ENCODE data around the gene HNRNPR.
A peak's percentile ranks its signal among the peaks of the same experiment; 100 is the strongest.

The HNRNPR gene

DNA sequence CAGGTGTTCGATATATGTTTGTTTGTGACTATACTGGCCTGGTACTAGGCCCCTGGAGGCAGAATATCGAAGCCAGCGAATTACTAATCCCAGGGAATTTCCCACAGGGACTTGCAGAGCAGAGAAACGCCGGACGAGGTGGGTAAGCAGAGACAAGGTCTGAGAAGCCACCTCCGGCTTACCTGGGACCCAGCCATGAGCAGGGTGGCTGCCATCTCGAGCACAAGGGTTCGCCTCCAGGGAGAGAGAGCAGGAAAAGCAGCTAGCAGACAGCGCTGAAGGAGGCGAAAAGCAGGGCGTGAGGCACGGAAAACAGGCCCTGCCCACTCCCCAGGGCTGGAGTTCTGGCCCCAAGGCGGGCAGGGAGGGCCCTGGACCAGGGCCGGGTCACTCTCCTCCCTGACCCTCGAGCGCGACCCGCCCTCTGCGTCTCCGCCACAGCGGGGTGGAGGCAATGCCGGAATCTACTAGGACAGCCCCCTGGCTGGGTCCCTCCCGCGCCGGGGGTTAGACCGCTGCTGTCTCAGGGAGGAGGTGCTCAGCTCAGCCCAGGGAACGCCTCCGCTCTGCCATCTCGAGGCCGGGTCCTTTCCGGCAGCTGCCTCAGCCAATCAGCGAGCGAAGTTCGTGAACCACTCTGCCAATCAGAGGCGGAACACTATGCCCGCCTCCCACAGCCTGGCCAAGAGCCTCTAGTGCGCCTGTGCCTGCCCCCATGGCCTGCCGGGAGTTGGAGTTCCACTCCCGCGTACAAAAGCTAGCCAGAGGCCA is 23.9 kb upstream of the HNRNPR start:
- DNase-seq (ENCODE audit: low read depth) = peak; percentile 96
- H3K4me3 ChIP-seq (ENCODE audit: low read length) = peak overlapping the region; percentile 100
- TF ChIP-seq, protein P1, sequence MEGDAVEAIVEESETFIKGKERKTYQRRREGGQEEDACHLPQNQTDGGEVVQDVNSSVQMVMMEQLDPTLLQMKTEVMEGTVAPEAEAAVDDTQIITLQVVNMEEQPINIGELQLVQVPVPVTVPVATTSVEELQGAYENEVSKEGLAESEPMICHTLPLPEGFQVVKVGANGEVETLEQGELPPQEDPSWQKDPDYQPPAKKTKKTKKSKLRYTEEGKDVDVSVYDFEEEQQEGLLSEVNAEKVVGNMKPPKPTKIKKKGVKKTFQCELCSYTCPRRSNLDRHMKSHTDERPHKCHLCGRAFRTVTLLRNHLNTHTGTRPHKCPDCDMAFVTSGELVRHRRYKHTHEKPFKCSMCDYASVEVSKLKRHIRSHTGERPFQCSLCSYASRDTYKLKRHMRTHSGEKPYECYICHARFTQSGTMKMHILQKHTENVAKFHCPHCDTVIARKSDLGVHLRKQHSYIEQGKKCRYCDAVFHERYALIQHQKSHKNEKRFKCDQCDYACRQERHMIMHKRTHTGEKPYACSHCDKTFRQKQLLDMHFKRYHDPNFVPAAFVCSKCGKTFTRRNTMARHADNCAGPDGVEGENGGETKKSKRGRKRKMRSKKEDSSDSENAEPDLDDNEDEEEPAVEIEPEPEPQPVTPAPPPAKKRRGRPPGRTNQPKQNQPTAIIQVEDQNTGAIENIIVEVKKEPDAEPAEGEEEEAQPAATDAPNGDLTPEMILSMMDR (conservative IDR thresholded peaks at IDR 0.05; ENCODE audit: low read depth, low read length) = no peak

GRCh38 chr1:23367451-23367790 is 23.3 kb upstream of the HNRNPR start:
- H3K4me3 ChIP-seq (ENCODE audit: low read length) = peak overlapping the region; percentile 100
- TF ChIP-seq, protein P1 (conservative IDR thresholded peaks at IDR 0.05; ENCODE audit: low read depth, low read length) = no peak
- DNase-seq (ENCODE audit: low read depth) = no peak

- TF ChIP-seq, protein P1 (conservative IDR thresholded peaks at IDR 0.05; ENCODE audit: low read depth, low read length) = no peak
- no peak overlapping the region for H3K4me3 ChIP-seq (ENCODE audit: low read length)
- DNase-seq (ENCODE audit: low read depth) = no peak
These were observed 22.5 kb upstream of the HNRNPR start for GRCh38 chr1:23366598-23366997.

GRCh38 chr1:23366146-23366545 is 22.1 kb upstream of the HNRNPR start:
- no peak overlapping the region for H3K4me3 ChIP-seq (ENCODE audit: low read length)
- TF ChIP-seq, protein P1 (conservative IDR thresholded peaks at IDR 0.05; ENCODE audit: low read depth, low read length) = no peak
- no peak for DNase-seq (ENCODE audit: low read depth)

DNA sequence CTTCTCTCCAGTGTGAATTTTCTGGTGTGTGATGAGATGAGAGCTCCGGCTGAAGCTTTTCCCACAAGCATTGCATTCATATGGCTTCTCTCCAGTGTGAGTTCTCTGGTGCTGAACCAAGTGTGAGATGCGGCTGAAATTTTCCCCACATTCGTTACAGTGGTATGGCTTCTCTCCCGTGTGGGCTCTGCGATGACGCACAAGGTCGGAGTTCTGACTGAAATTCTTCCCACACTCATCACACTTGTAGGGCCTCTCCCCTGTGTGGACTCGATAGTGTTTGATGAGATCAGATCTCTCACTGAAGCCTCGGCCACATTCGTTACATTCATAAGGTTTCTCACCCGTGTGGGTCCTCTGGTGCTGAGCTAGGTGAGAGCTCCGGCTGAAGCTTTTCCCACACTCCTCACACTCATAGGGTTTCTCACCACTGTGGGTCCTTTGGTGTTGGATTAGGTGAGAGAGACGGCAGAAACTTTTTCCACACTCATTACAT is 18.2 kb upstream of the HNRNPR start:
- TF ChIP-seq, protein P1 (conservative IDR thresholded peaks at IDR 0.05; ENCODE audit: low read depth, low read length) = no peak
- no peak overlapping the region for H3K4me3 ChIP-seq (ENCODE audit: low read length)
- DNase-seq (ENCODE audit: low read depth) = no peak

DNA sequence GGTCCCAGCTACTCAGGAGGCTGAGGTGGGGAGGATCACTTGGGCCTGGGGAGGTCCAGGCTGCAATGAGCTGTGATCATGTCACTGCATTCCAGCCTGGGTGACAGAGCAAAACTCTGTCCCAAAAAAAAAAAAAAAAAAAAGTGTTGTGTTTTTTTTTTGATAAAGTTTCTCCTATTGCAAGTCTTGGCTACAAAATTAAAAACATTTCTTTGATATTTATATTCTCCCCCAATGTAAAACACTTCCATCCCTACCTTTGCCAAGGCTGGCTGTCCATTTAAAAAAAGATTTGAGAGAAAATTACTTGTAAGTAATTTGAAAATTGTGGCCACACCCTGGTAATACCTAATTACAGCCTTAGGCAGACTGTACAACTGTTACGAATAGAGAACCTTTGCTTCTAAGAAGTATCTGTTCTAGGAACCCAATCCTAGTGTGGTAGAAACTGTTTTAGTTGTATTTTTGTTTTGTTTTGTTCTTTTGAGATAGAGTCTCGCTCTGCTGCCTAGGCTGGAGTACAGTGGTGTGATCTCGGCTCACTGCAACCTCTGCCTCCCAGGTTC is 14.3 kb upstream of the HNRNPR start:
- TF ChIP-seq, protein P1 (conservative IDR thresholded peaks at IDR 0.05; ENCODE audit: low read depth, low read length) = no peak
- H3K4me3 ChIP-seq (ENCODE audit: low read length) = no peak overlapping the region
- no peak for DNase-seq (ENCODE audit: low read depth)
